GM12878 (cell line): ENCODE measurements around the gene PKD1L1.

ENCODE experiments used
- ASH2L ChIP-seq: fragments of 300-600, 200-600 bp; sonication (generic); IDR thresholded peaks from 2 replicates; pipeline ENCODE4 v1.6.1; 2017; ENCODE audit warnings: low read depth, mild to moderate bottlenecking, borderline replicate concordance
- BCL11A ChIP-seq: IDR thresholded peaks from 2 replicates; pipeline ENCODE4 v1.6.1; 2011; ENCODE audit warnings: low read depth, low read length
- CEBPB ChIP-seq, 2 experiments: fragments of 150-350 bp in 1 of 2; IDR thresholded peaks; 2 replicates each; pipeline ENCODE4 v1.6.1; 2012 to 2014; ENCODE audit warnings: low read depth in 2 of 2, low read length in 2 of 2, borderline replicate concordance in 1 of 2, inconsistent platforms in 1 of 2
- CUX1 ChIP-seq: IDR thresholded peaks from 2 replicates; pipeline ENCODE4 v1.6.1; 2012; ENCODE audit warnings: improper control_type of control experiment, low read depth, low read length; ENCODE audit not compliant: insufficient replicate concordance
- MTA3 ChIP-seq: IDR thresholded peaks from 2 replicates; pipeline ENCODE4 v1.6.1; 2012; ENCODE audit warnings: low read length, inconsistent platforms, borderline replicate concordance
- POLR2A ChIP-seq: IDR thresholded peaks from 2 replicates; pipeline ENCODE4 v1.6.1; 2011; ENCODE audit warnings: low read depth, mild to moderate bottlenecking, low read length
- USF1 ChIP-seq: IDR thresholded peaks from 2 replicates; pipeline ENCODE4 v1.6.1; 2011; ENCODE audit warnings: borderline replicate concordance, low read depth, mild to moderate bottlenecking, moderate library complexity, mixed read lengths, low read length; ENCODE audit not compliant: insufficient read depth; ENCODE audit errors: extremely low read length

GRCh38 chr7:47758546-47758945 lies 189.7 kb downstream of the PKD1L1 start:
- TF ChIP-seq ASH2L (no peak), BCL11A (no peak), CEBPB (IDR thresholded peaks at IDR 0.05; ENCODE audit: borderline replicate concordance in 1 of 2, low read depth in 2 of 2, low read length in 2 of 2) (no peak), CUX1 (no peak), USF1 (no peak), POLR2A (no peak), MTA3 (no peak)
